NCI-H1417 treated with DMSO at 0.1 percent for 48 hours (cell line): ENCODE measurements around the gene ALG14.

Experiments used
- DNase-seq: peaks from one replicate; lab custom pipeline; 2025; lab: John Stamatoyannopoulos, UW

ALG14 gene

GRCh38 chr1:94926126-94926914 is 146.4 kb downstream of the ALG14 start:
- no peak for DNase-seq

- no peak for DNase-seq
Observed at GRCh38 chr1:94925561-94926125, 147.1 kb downstream of the ALG14 start.

GRCh38 chr1:94925004-94925403 is 147.7 kb downstream of the ALG14 start:
- DNase-seq, result no peak
